Thyroid gland (tissue), 4 donors: Measurements from ENCODE around the gene DUSP18.

Source experiments
- POLR2A ChIP-seq, 2 donors: fragments of 450-650 bp; IDR thresholded peaks; one replicate each; pipeline ENCODE4 v1.6.1; 2017; ENCODE audit warnings: antibody characterized with exemption in 2 of 2, mild to moderate bottlenecking in 2 of 2, moderate library complexity in 1 of 2
- TF ChIP-seq, protein P1 (sequence below), 6 experiments: fragments of 200-600 bp in 3 of 6; fragments of 450-650 bp in 3 of 6; sonication (generic) in 3 of 6; IDR thresholded peaks; one replicate each; pipeline ENCODE4 v1.5.1; 2016 to 2019; ENCODE audit warnings: antibody characterized with exemption in 6 of 6, mild to moderate bottlenecking in 2 of 6, inconsistent platforms in 1 of 6, moderate library complexity in 1 of 6

DNA sequence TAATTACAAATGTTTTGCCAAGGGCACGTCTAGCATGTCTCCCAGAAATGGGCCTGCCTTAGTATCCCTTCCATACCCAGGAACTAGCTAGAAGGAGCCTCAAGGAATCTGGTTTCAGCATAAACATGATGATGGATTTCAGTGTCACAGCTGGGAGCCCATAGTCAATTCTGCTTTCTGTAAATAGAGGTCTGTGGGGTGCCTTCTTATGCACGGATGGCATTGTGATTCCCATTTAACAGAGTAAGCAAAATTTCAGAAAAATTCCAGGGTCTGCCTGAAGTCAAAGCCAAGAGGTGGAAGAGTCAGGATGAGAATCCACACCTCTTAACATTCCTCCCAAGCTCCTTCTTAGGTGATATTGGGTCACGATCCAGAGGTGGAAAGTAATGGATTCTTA, 12.1 kb downstream of the DUSP18 start:
- TF ChIP-seq, protein P1, sequence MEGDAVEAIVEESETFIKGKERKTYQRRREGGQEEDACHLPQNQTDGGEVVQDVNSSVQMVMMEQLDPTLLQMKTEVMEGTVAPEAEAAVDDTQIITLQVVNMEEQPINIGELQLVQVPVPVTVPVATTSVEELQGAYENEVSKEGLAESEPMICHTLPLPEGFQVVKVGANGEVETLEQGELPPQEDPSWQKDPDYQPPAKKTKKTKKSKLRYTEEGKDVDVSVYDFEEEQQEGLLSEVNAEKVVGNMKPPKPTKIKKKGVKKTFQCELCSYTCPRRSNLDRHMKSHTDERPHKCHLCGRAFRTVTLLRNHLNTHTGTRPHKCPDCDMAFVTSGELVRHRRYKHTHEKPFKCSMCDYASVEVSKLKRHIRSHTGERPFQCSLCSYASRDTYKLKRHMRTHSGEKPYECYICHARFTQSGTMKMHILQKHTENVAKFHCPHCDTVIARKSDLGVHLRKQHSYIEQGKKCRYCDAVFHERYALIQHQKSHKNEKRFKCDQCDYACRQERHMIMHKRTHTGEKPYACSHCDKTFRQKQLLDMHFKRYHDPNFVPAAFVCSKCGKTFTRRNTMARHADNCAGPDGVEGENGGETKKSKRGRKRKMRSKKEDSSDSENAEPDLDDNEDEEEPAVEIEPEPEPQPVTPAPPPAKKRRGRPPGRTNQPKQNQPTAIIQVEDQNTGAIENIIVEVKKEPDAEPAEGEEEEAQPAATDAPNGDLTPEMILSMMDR (IDR thresholded peaks at IDR 0.05) = no peak
- TF ChIP-seq POLR2A (IDR thresholded peaks at IDR 0.05) = no peak
